SK-N-SH (cell line): ENCODE measurements around the gene PRPSAP2. TPM values are rescaled to one million over a fixed set of nuclear protein-coding genes. Genes with fewer than 3 reads are reported as not detected.

Source experiments
- CTCF ChIA-PET: fragments of 300-600, 350-600 bp; formaldehyde crosslinking; extraction: SDS; loops from one replicate; lab custom pipeline; 2021; lab: Yijun Ruan, JAX
- POLR2A ChIA-PET: fragments of 350-600 bp; sonication (Branson Sonifier 250); formaldehyde crosslinking; extraction: SDS; loops from one replicate; lab custom pipeline; 2020; ENCODE audit warnings: antibody characterized with exemption, inconsistent platforms; lab: Yijun Ruan, JAX
- DNase-seq: peaks from one replicate; pipeline ENCODE4 v3.0.0; 2012
- H2AFZ ChIP-seq: fragments of 200-600 bp; sonication (generic); 2 replicates; pipeline ENCODE4 v1.8.1; 2016; ENCODE audit warnings: antibody characterized with exemption, mild to moderate bottlenecking, low read depth
- H3F3A ChIP-seq: fragments of 200-600 bp; sonication (generic); replicated peaks from 2 replicates; pipeline ENCODE3; 2016; ENCODE audit warnings: antibody characterized with exemption, mild to moderate bottlenecking; ENCODE audit not compliant: insufficient read depth
- H3K27ac ChIP-seq, 2 experiments: fragments of 200-500 bp in 1 of 2; fragments of 200-600 bp in 1 of 2; sonication (Bioruptor generic) in 1 of 2; sonication (generic), shearing (Covaris generic) in 1 of 2; 2 replicates each; pipeline versions ENCODE4 v1.5.1 to v1.6.1; 2014 to 2016; ENCODE audit warnings: low read depth in 2 of 2, inconsistent platforms in 1 of 2, low read length in 1 of 2, mild to moderate bottlenecking in 1 of 2, mixed read lengths in 1 of 2
- H3K27me3 ChIP-seq: fragments of 200-600 bp; sonication (generic), shearing (Covaris generic); 2 replicates; pipeline ENCODE4 v1.6.1; 2016; ENCODE audit warnings: mixed run types; ENCODE audit not compliant: insufficient read depth
- H3K36me3 ChIP-seq, 2 experiments: fragments of 200-500 bp in 1 of 2; fragments of 200-600 bp in 1 of 2; sonication (Bioruptor generic) in 1 of 2; sonication (generic) in 1 of 2; replicated peaks in 1 of 2; 2 replicates each; pipeline versions ENCODE3 to v1.5.1; 2014 to 2016; ENCODE audit warnings: low read length in 1 of 2, mild to moderate bottlenecking in 1 of 2; ENCODE audit not compliant: insufficient read depth in 2 of 2, control insufficient read depth in 1 of 2
- H3K4me1 ChIP-seq, 2 experiments: fragments of 200-500 bp in 1 of 2; fragments of 200-600 bp in 1 of 2; sonication (Bioruptor generic) in 1 of 2; sonication (generic), shearing (Covaris generic) in 1 of 2; 2 replicates each; pipeline versions ENCODE4 v1.5.1 to v1.6.1; 2014 to 2016; ENCODE audit warnings: low read depth in 1 of 2, low read length in 1 of 2, mixed run types in 1 of 2; ENCODE audit not compliant: insufficient read depth in 2 of 2, control insufficient read depth in 1 of 2
- H3K4me2 ChIP-seq: fragments of 200-600 bp; sonication (generic), shearing (Covaris generic); 2 replicates; pipeline ENCODE4 v1.6.1; 2017; ENCODE audit warnings: mixed run types
- H3K4me3 ChIP-seq, 2 experiments: fragments of 200-500 bp in 1 of 2; fragments of 200-600 bp in 1 of 2; sonication (Bioruptor generic) in 1 of 2; sonication (generic), shearing (Covaris generic) in 1 of 2; 2 replicates each; pipeline versions ENCODE4 v1.5.1 to v1.8.1; 2014 to 2016; ENCODE audit warnings: low read depth in 2 of 2, inconsistent platforms in 1 of 2, low read length in 1 of 2, mild to moderate bottlenecking in 1 of 2, mixed read lengths in 1 of 2, moderate library complexity in 1 of 2
- H3K79me2 ChIP-seq: fragments of 200-600 bp; sonication (generic); 2 replicates; pipeline ENCODE4 v1.8.1; 2017; ENCODE audit warnings: mild to moderate bottlenecking; ENCODE audit not compliant: insufficient read depth
- H3K9ac ChIP-seq: fragments of 200-600 bp; sonication (generic); 2 replicates; pipeline ENCODE4 v1.6.1; 2017; ENCODE audit warnings: mixed run types
- H3K9me2 ChIP-seq: fragments of 200-600 bp; sonication (generic); 2 replicates; pipeline ENCODE4 v1.6.1; 2017; ENCODE audit warnings: mixed run types
- H3K9me3 ChIP-seq: fragments of 200-600 bp; sonication (generic); 2 replicates; pipeline ENCODE4 v1.6.1; 2017; ENCODE audit warnings: mixed run types, mild to moderate bottlenecking, moderate library complexity
- H4K20me1 ChIP-seq: fragments of 200-600 bp; sonication (generic); 2 replicates; pipeline ENCODE4 v1.6.1; 2017; ENCODE audit warnings: mild to moderate bottlenecking, mixed run types; ENCODE audit not compliant: insufficient read depth
- CHD2 ChIP-seq: fragments of 150-350 bp; IDR thresholded peaks from 2 replicates; pipeline ENCODE4 v1.6.1; 2018; ENCODE audit warnings: low read length; ENCODE audit not compliant: partially characterized antibody
- EP300 ChIP-seq, 2 experiments: IDR thresholded peaks; 2 replicates each; pipeline versions ENCODE4 v1.4.0 to v1.6.1; 2012; ENCODE audit warnings: borderline replicate concordance in 1 of 2, low read depth in 1 of 2, low read length in 1 of 2
- EZH2phosphoT487 ChIP-seq: fragments of 200-600 bp; sonication (generic); IDR thresholded peaks from 2 replicates; pipeline ENCODE4 v1.6.1; 2017; ENCODE audit warnings: low read depth, mixed run types, mild to moderate bottlenecking, antibody characterized with exemption, moderate library complexity, borderline replicate concordance
- FOXJ3 ChIP-seq: sonication (generic); formaldehyde crosslinking; IDR thresholded peaks from 2 replicates; pipeline ENCODE4 v1.5.1; 2020; ENCODE audit warnings: mild to moderate bottlenecking, missing genetic modification reagents
- GATA2 ChIP-seq: sonication (generic); formaldehyde crosslinking; IDR thresholded peaks from 2 replicates; pipeline ENCODE4 v1.5.0; 2020; ENCODE audit warnings: mild to moderate bottlenecking, missing genetic modification reagents
- JUND ChIP-seq: IDR thresholded peaks from 2 replicates; pipeline ENCODE4 v1.4.0; 2012
- NFIC ChIP-seq: IDR thresholded peaks from 2 replicates; pipeline ENCODE4 v1.4.0; 2012; ENCODE audit warnings: borderline replicate concordance
- NRF1 ChIP-seq: IDR thresholded peaks from 2 replicates; pipeline ENCODE4 v1.6.1; 2012; ENCODE audit warnings: low read depth, mild to moderate bottlenecking, low read length
- POLR2AphosphoS5 ChIP-seq: IDR thresholded peaks from 2 replicates; pipeline ENCODE4 v1.6.1; 2012; ENCODE audit warnings: low read depth, low read length
- RAD21 ChIP-seq: IDR thresholded peaks from 2 replicates; pipeline ENCODE4 v1.6.1; 2012; ENCODE audit warnings: mild to moderate bottlenecking, low read length
- RCOR1 ChIP-seq: fragments of 150-350 bp; IDR thresholded peaks from 2 replicates; pipeline ENCODE4 v1.6.1; 2017; ENCODE audit warnings: antibody characterized with exemption, low read length
- RFX5 ChIP-seq: IDR thresholded peaks from 2 replicates; pipeline ENCODE4 v1.6.1; 2012; ENCODE audit warnings: mild to moderate bottlenecking, improper control_type of control experiment, low read length
- SIN3A ChIP-seq: IDR thresholded peaks from 2 replicates; pipeline ENCODE4 v1.6.1; 2012; ENCODE audit warnings: low read depth, mild to moderate bottlenecking, low read length, moderate library complexity, borderline replicate concordance
- TAF1 ChIP-seq: IDR thresholded peaks from 2 replicates; pipeline ENCODE4 v1.6.1; 2012; ENCODE audit warnings: low read depth, mild to moderate bottlenecking, low read length, moderate library complexity, borderline replicate concordance
- TEAD4 ChIP-seq: IDR thresholded peaks from 2 replicates; pipeline ENCODE4 v1.4.0; 2012; ENCODE audit warnings: mild to moderate bottlenecking, borderline replicate concordance; ENCODE audit not compliant: insufficient read depth
- YY1 ChIP-seq: IDR thresholded peaks from 2 replicates; pipeline ENCODE4 v1.4.0; 2012; ENCODE audit warnings: low read depth, mild to moderate bottlenecking
- WGBS: methylation state at CpG from one replicate; pipeline ENCODE4 v1.1.6; 2017; ENCODE audit warnings: low lambda C conversion rate; 5-methylcytosine and 5-hydroxymethylcytosine counted together
- polyA plus RNA-seq, 3 experiments: library from polyadenylated mRNA; depleted of rRNA; stranded (reverse); fragments of >200 nt; gene quantifications; 2 replicates each; pipeline ENCODE4 v1.2.3, GENCODE V29; 2012
- TF ChIP-seq, protein P1 (sequence below): IDR thresholded peaks from 2 replicates; pipeline ENCODE4 v1.4.0; 2012; ENCODE audit warnings: low read depth, borderline replicate concordance
- TF ChIP-seq, protein P2 (sequence below): IDR thresholded peaks from 2 replicates; pipeline ENCODE4 v1.4.0; 2012; ENCODE audit warnings: low read depth, borderline replicate concordance
- TF ChIP-seq, protein P3 (sequence below): fragments of 150-350 bp; IDR thresholded peaks from 2 replicates; pipeline ENCODE4 v1.6.1; 2017; ENCODE audit warnings: antibody characterized with exemption, low read length, low read depth, borderline replicate concordance

Gene PRPSAP2
- polyA plus RNA-seq, 1 of the 3 experiments (the other 2 are of a cell fraction), result 27.6 TPM

GRCh38 chr17:18896146-18896545, 38.2 kb downstream of the PRPSAP2 start:
- peaks cover 13% of the 10 kb centered on the region; the same call in 1 of the 2 replicates for H3K79me2 ChIP-seq
- H3K9me2 ChIP-seq, result no peaks in the 10 kb centered on the region
- no peak overlapping the region for H3K4me3 ChIP-seq
- no peaks in the 10 kb centered on the region for H3K27me3 ChIP-seq
- no peak overlapping the region for H3K4me2 ChIP-seq
- POLR2A ChIA-PET, result interaction anchor here (0.6 kb wide), 2 partner anchors 34 to 93 kb away, joined by 4 to 5 read pairs; no protein-coding TSS in a partner anchor
- H3K9me3 ChIP-seq, result no peaks in the 10 kb centered on the region
- no peak overlapping the region for H2AFZ ChIP-seq
- CTCF ChIA-PET, result no interaction called here
- no peak for DNase-seq
- peaks cover 5 to 54% of the 10 kb centered on the region in 2 experiments for H3K36me3 ChIP-seq
- WGBS, result 95% methylated on average over 1 of the region's 1 CpG
- no peak overlapping the region for H3K27ac ChIP-seq
- H3F3A ChIP-seq, result peaks cover 5% of the 10 kb centered on the region
- no peaks in the 10 kb centered on the region for H3K4me1 ChIP-seq
- no peaks in the 10 kb centered on the region for H4K20me1 ChIP-seq
- no peak overlapping the region for H3K9ac ChIP-seq
- TF ChIP-seq FOXJ3, result no peak
- TF ChIP-seq, protein P1, sequence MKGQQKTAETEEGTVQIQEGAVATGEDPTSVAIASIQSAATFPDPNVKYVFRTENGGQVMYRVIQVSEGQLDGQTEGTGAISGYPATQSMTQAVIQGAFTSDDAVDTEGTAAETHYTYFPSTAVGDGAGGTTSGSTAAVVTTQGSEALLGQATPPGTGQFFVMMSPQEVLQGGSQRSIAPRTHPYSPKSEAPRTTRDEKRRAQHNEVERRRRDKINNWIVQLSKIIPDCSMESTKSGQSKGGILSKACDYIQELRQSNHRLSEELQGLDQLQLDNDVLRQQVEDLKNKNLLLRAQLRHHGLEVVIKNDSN, result no peak
- no peak for TF ChIP-seq GATA2 (CRISPR knock-in tag)
- TF ChIP-seq EZH2phosphoT487, result no peak
- no peak for TF ChIP-seq NRF1
- no peak for TF ChIP-seq RCOR1
- TF ChIP-seq YY1, result no peak
- no peak for TF ChIP-seq CHD2
- TF ChIP-seq TEAD4, result no peak
- TF ChIP-seq, protein P2, sequence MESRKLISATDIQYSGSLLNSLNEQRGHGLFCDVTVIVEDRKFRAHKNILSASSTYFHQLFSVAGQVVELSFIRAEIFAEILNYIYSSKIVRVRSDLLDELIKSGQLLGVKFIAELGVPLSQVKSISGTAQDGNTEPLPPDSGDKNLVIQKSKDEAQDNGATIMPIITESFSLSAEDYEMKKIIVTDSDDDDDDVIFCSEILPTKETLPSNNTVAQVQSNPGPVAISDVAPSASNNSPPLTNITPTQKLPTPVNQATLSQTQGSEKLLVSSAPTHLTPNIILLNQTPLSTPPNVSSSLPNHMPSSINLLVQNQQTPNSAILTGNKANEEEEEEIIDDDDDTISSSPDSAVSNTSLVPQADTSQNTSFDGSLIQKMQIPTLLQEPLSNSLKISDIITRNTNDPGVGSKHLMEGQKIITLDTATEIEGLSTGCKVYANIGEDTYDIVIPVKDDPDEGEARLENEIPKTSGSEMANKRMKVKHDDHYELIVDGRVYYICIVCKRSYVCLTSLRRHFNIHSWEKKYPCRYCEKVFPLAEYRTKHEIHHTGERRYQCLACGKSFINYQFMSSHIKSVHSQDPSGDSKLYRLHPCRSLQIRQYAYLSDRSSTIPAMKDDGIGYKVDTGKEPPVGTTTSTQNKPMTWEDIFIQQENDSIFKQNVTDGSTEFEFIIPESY, result no peak
- TF ChIP-seq NFIC, result no peak

DNA sequence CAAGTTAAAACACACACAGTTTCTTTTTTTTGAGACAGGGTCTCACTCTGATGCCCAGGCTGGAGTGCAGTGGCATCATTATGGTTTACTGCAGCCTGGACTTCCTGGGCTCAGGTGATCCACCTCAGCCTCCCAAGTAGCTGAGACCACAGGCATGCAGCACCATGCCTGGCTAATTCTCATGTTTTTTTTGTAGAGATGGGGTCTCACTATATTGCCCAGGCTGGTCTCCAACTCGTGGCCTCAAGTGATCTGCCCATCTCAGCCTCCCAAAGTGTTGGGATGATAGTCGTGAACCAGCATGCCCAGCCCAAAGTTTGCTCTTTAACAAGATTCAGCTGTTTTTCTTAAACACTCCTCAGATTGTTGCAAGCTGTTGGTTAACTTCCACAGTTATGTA, 39.0 kb downstream of the PRPSAP2 start:
- H3K36me3 ChIP-seq, result peaks cover 2 to 50% of the 10 kb centered on the region in 2 experiments
- H3K9ac ChIP-seq, result no peak overlapping the region
- no peak overlapping the region for H3K4me2 ChIP-seq
- H3K79me2 ChIP-seq, result peaks cover 13% of the 10 kb centered on the region; the same call in 1 of the 2 replicates
- H4K20me1 ChIP-seq, result no peaks in the 10 kb centered on the region
- ChIA-PET POLR2A (no interaction called here), CTCF (no interaction called here)
- H3K4me1 ChIP-seq, result no peaks in the 10 kb centered on the region
- H2AFZ ChIP-seq, result no peak overlapping the region
- H3K9me3 ChIP-seq, result no peaks in the 10 kb centered on the region
- H3K27ac ChIP-seq, result no peak overlapping the region
- WGBS, result 68% methylated on average over 2 of the region's 2 CpGs
- no peaks in the 10 kb centered on the region for H3K27me3 ChIP-seq
- no peaks in the 10 kb centered on the region for H3F3A ChIP-seq
- TF ChIP-seq, protein P3, sequence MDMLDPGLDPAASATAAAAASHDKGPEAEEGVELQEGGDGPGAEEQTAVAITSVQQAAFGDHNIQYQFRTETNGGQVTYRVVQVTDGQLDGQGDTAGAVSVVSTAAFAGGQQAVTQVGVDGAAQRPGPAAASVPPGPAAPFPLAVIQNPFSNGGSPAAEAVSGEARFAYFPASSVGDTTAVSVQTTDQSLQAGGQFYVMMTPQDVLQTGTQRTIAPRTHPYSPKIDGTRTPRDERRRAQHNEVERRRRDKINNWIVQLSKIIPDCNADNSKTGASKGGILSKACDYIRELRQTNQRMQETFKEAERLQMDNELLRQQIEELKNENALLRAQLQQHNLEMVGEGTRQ, result no peak
- TF ChIP-seq JUND (no peak), POLR2AphosphoS5 (no peak), TAF1 (no peak), YY1 (no peak), GATA2 (CRISPR knock-in tag) (no peak), EP300 (IDR thresholded peaks at IDR 0.05; ENCODE audit: borderline replicate concordance in 1 of 2, low read depth in 1 of 2, low read length in 1 of 2) (no peak), SIN3A (no peak), RCOR1 (no peak), NFIC (no peak), RFX5 (no peak), RAD21 (no peak)
- DNase-seq, result no peak
- no peaks in the 10 kb centered on the region for H3K9me2 ChIP-seq
- H3K4me3 ChIP-seq, result no peak overlapping the region
